Pancreas (tissue), 10 donors: ENCODE data around the gene MAGEA6. TPM values are rescaled to one million over a fixed set of nuclear protein-coding genes. Genes with fewer than 3 reads are reported as not detected.
"Not testable (repeated sequence)": the region's sequence is repeated elsewhere in the genome, so short reads cannot be mapped to it uniquely, and the experiment has no call there.

Experiments used
- ATAC-seq, 4 donors: fragments of 200-7000 bp; cut with Tn5 transposase; one replicate each; pipeline versions ENCODE4 v1.8.0 to v1.9.1; 2020; ENCODE audit warnings: mild to moderate bottlenecking in 4 of 4, moderate library complexity in 4 of 4
- DNase-seq, 6 donors: peaks; one replicate each; pipeline ENCODE4 v3.0.0-alpha.2; 2020
- FAIRE-seq: peaks from 2 replicates; lab custom pipeline; 2012; peaks lifted over from hg19 to GRCh38; lab: Jason Lieb, UNC
- H3K27ac ChIP-seq, 4 donors: fragments of 200-600 bp; sonication (generic); 1 replicate in 3 of 4; 2 replicates in 1 of 4; pipeline versions ENCODE4 v1.5.0 to v1.8.0; 2020
- H3K27me3 ChIP-seq, 4 donors: fragments of 200-600 bp; one replicate each; pipeline ENCODE4 v1.8.0; 2021
- H3K36me3 ChIP-seq, 3 donors: fragments of 200-600 bp; sonication (generic) in 1 of 3; one replicate each; pipeline versions ENCODE4 v1.5.0 to v1.8.0; 2020 to 2021
- H3K4me1 ChIP-seq, 3 donors: fragments of 200-600 bp; one replicate each; pipeline ENCODE4 v1.8.0; 2021
- H3K4me3 ChIP-seq, 4 donors: fragments of 200-600 bp; sonication (generic) in 2 of 4; one replicate each; pipeline versions ENCODE4 v1.5.0 to v1.8.0; 2020 to 2021
- H3K9me3 ChIP-seq, 4 donors: fragments of 200-600 bp; one replicate each; pipeline ENCODE4 v1.8.0; 2021
- WGBS, 2 donors: extraction: QIAGEN DNeasy Blood & Tissue Kit; methylation state at CpG; one replicate each; pipeline ENCODE4 v1.1.7; 2013; 5-methylcytosine and 5-hydroxymethylcytosine counted together
- intact Hi-C, 3 donors: fragments of 100-400 bp; cut with DNase I; formaldehyde crosslinking; loops; one replicate each; pipeline versions ENCODE4 v1.11.1 to v1.14.2; 2022
- polyA plus RNA-seq, 2 donors: library from polyadenylated mRNA; stranded (reverse); fragments of 200-250 nt; gene quantifications; one replicate each; pipeline ENCODE4 v1.2.3, GENCODE V29; 2013
- total RNA-seq, 6 donors: library from RNA; stranded (reverse); fragmentation: NEBNext Ultra II Directional in 4 of 6; extraction: Animal tissue kit (Norgen Biotek cat#: 25700) in 4 of 6; gene quantifications; one replicate each; pipeline versions ENCODE4 v1.2.1 to v1.2.4, GENCODE V29; 2021 to 2023
- TF ChIP-seq, protein P1 (sequence below), 4 donors: fragments of 200-600 bp; sonication (generic) in 3 of 4; IDR thresholded peaks; one replicate each; pipeline versions ENCODE4 v1.5.0 to v1.8.0; 2021; ENCODE audit warnings: antibody characterized with exemption in 4 of 4
- donor health status: healthy with polysubstance abuse.
- donor health status: DM: no; HTN: no; CAD: no; lungs with moderate emphysema.
- donor health status: DM: no; HTN: no; CAD: no.
- donor health status: control.
- donor health status: control.
- donor health status: Bipolar disorder and iron deficiency.
- donor health status: DM: yes; HTN: yes; CAD: no.
- donor health status: DM: no; HTN: no; CAD: no.
- donor health status: DM: no; HTN: no; CAD: no.
- donor health status: DM: yes; HTN: yes; CAD: no.

MAGEA6 gene
- total and polyA plus RNA-seq, 8 donors = not detected

DNA sequence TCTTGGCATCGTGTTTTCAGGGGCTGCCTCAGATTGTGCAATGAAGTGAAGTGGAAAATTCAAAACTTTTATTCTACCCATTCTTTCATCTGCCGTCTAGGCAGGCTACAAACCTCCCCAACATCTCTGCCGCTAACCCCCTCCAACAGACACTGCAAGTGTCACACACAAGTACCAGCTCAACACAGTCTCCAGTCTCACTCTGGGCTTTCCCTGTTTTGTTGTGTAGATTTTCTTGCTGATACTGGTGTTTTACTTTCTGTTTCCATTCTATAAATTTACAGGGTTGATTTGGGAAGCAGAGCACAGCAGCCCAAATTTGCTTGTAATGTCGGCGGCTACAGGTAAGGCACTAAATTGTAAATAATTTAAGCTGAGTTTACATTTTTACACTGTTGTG is 14.6 kb downstream of the MAGEA6 start:
- WGBS, 2 donors = no CpG with 5 or more reads among the region's 5 CpGs
- H3K4me1 ChIP-seq, FAIRE-seq, H3K27ac ChIP-seq, DNase-seq, H3K27me3 ChIP-seq, H3K9me3 ChIP-seq, intact Hi-C loops, H3K4me3 ChIP-seq, H3K36me3 ChIP-seq, ATAC-seq: not testable (repeated sequence)

DNA sequence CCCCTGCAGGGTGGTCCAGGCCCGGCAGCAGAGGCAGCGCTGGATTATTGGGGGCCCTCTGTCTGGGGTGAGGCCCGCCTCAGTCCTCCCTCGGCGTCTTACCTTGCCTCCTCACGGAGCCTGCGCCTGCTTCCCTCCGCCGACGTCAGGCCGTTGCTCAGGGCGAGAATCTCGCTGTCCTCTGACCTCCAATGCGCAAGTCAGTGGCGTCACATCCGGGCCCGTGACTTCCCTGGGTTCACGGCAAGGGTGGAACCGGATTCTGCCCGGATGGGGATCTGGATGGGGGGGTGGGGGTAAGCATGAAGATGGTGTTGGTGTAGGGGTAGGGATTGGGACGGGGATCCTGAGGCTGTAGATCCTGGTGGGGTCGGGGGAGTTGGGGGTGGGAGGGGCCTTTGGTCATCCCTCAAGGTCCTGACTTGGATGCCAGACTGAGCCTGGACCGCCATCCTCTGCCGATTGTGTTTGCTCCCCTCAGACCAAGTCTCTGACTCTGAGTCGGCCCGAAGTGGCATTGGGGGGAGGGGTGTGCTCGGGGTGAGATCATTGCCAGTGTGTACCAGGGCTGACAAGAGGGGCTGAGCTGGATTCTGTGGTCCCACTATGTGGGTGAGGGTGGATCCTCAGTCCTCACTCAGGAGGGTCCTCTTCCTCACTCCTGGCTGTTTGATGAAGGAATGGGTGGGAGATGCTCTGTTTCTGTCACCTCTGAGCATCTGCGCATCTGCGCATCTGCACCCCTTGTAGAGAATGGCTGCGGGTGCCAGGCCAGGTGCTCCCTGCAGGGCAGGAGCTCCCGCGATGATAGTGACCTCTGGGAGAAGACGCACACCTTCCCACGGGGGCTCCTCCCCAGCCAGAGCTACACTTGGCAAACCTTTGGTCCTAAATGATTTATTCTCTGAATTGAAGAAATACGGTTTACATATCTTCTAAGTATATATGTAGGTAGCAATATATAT is 15.5 kb downstream of the MAGEA6 start, which contains the start of gene MAGEA2:
MAGEA2 (minus strand) TSS at position 157 of the 965 bp plus-strand sequence. CDS start 2,479 bp downstream, outside the sequence.
- H3K27ac ChIP-seq, intact Hi-C loops, FAIRE-seq, DNase-seq, H3K27me3 ChIP-seq, ATAC-seq, H3K9me3 ChIP-seq, H3K36me3 ChIP-seq, H3K4me3 ChIP-seq, H3K4me1 ChIP-seq: not testable (repeated sequence)
- no CpG with 5 or more reads among the region's 35 CpGs for WGBS, 2 donors

DNA sequence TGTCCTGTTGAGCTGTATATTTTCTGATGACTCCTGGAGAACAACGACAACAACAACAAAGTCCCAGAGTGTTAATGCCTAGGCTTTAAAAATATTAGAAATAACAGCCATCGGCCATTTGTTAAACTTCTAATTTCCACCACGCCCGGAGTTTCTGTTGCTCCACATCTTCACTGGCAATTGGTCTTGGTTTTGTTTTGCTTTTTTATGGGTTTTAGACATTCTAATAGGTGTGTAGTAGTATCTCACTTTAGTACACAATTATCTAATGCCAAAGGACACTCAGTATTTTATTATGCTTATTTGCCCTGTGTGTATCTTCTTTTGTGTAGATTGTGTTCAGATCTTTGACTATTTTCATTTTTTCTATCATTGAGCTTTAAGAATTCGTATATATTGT is 30.9 kb downstream of the MAGEA6 start:
- no peak for FAIRE-seq
- 75 to 77% methylated on average over 5 of the region's 5 CpGs for WGBS, 2 donors

DNA sequence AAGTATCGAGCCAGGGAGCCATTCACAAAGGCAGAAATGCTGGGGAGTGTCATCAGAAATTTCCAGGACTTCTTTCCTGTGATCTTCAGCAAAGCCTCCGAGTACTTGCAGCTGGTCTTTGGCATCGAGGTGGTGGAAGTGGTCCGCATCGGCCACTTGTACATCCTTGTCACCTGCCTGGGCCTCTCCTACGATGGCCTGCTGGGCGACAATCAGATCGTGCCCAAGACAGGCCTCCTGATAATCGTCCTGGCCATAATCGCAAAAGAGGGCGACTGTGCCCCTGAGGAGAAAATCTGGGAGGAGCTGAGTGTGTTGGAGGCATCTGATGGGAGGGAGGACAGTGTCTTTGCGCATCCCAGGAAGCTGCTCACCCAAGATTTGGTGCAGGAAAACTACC is 33.0 kb downstream of the MAGEA6 start:
- H3K27me3 ChIP-seq, FAIRE-seq, ATAC-seq, H3K4me1 ChIP-seq, H3K27ac ChIP-seq, intact Hi-C loops, H3K9me3 ChIP-seq, H3K36me3 ChIP-seq, H3K4me3 ChIP-seq: not testable (repeated sequence)
- 70 to 74% methylated on average over 12 of the region's 12 CpGs for WGBS, 2 donors
- peak in 1 of 6 donors; percentile 18 for DNase-seq

More for the DNA sequence above, 30.9 kb downstream of the MAGEA6 start:
- no peak for DNase-seq
- Histone ChIP-seq H3K36me3 (no peaks in the 10 kb centered on the region), H3K27me3 (no peaks in the 10 kb centered on the region), H3K27ac (no peak overlapping the region), H3K4me3 (no peak overlapping the region), H3K9me3 (no peaks in the 10 kb centered on the region), H3K4me1 (no peaks in the 10 kb centered on the region)
- TF ChIP-seq, protein P1, sequence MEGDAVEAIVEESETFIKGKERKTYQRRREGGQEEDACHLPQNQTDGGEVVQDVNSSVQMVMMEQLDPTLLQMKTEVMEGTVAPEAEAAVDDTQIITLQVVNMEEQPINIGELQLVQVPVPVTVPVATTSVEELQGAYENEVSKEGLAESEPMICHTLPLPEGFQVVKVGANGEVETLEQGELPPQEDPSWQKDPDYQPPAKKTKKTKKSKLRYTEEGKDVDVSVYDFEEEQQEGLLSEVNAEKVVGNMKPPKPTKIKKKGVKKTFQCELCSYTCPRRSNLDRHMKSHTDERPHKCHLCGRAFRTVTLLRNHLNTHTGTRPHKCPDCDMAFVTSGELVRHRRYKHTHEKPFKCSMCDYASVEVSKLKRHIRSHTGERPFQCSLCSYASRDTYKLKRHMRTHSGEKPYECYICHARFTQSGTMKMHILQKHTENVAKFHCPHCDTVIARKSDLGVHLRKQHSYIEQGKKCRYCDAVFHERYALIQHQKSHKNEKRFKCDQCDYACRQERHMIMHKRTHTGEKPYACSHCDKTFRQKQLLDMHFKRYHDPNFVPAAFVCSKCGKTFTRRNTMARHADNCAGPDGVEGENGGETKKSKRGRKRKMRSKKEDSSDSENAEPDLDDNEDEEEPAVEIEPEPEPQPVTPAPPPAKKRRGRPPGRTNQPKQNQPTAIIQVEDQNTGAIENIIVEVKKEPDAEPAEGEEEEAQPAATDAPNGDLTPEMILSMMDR (IDR thresholded peaks at IDR 0.05) = no peak
- no peak for ATAC-seq
- intact Hi-C loops = no loop called here

DNA sequence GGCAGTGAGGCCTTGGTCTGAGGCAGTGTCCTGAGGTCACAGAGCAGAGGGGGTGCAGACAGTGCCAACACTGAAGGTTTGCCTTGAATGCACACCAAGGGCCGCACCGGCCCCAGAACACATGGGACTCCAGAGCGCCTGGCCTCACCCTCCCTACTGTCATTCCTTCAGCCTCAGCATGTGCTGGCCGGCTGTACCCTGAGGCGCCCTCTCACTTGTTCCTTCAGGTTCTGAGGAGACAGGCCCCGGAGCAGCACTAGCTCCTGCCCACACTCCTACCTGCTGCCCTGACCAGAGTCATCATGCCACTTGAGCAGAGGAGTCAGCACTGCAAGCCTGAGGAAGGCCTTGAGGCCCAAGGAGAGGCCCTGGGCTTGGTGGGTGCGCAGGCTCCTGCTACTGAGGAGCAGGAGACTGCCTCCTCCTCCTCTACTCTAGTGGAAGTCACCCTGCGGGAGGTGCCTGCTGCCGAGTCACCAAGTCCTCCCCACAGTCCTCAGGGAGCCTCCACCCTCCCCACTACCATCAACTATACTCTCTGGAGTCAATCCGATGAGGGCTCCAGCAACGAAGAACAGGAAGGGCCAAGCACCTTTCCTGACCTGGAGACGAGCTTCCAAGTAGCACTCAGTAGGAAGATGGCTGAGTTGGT is 33.5 kb downstream of the MAGEA6 start:
- H3K4me1 ChIP-seq = no peaks in the 10 kb centered on the region
- no peaks in the 10 kb centered on the region for H3K36me3 ChIP-seq
- no peak overlapping the region for H3K4me3 ChIP-seq
- intact Hi-C loops = no loop called here
- WGBS, 2 donors = 82 to 85% methylated on average over 12 of the region's 12 CpGs
- TF ChIP-seq, protein P1 (IDR thresholded peaks at IDR 0.05) = no peak
- ATAC-seq (no peak), DNase-seq (peak in 2 of 6 donors; percentile 7 to 43), FAIRE-seq (no peak)
- no peak overlapping the region for H3K27ac ChIP-seq
- H3K9me3 ChIP-seq = no peaks in the 10 kb centered on the region
- H3K27me3 ChIP-seq = no peaks in the 10 kb centered on the region

DNA sequence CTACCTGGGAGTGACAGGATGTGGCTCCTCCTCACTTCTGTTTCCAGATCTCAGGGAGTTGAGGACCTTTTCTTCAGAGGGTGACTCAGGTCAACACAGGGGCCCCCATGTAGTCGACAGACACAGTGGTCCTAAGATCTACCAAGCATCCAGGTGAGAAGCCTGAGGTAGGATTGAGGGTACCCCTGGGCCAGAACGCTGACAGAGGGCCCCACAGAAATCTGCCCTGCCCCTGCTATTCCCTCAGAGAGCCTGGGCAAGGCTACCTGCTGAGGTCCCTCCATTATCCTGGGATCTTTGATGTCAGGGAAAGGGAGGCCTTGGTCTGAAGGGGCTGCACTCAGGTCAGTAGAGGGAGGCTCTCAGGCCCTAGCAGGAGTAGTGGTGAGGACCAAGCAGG is 34.4 kb downstream of the MAGEA6 start:
- DNase-seq = peak in 1 of 6 donors; percentile 7
- no peak for ATAC-seq
- no peak for FAIRE-seq
- Histone ChIP-seq H3K4me1 (no peaks in the 10 kb centered on the region), H3K4me3 (no peak overlapping the region), H3K9me3 (no peaks in the 10 kb centered on the region), H3K36me3 (no peaks in the 10 kb centered on the region), H3K27ac (no peak overlapping the region), H3K27me3 (no peaks in the 10 kb centered on the region)
- TF ChIP-seq, protein P1 (IDR thresholded peaks at IDR 0.05) = no peak
- 49 to 52% methylated on average over 2 of the region's 2 CpGs for WGBS, 2 donors
- intact Hi-C loops = no loop called here

DNA sequence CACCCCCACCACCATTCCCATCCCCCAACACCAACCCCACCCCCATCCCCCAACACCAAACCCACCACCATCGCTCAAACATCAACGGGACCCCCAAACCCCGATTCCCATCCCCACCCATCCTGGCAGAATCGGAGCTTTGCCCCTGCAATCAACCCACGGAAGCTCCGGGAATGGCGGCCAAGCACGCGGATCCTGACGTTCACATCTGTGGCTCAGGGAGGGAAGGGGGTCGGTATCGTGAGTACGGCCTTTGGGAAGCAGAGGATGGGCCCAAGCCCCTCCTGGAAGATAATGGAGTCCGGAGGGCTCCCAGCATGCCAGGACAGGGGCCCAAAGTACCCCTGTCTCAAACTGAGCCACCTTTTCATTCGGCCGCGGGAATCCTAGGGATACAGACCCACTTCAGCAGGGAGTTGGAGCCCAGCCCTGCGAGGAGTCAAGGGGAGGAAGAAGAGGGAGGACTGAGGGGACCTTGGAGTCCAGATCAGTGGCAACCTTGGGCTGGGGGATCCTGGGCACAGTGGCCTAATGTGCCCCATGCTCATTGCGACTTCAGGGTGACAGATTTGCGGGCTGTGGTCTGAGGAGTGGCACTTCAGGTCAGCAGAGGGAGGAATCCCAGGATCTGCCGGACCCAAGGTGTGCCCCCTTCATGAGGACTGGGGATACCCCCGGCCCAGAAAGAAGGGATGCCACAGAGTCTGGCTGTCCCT is 35.2 kb downstream of the MAGEA6 start:
- 86% methylated on average over 22 of the region's 22 CpGs for WGBS, 2 donors
- H3K27me3 ChIP-seq, H3K4me3 ChIP-seq, H3K36me3 ChIP-seq, H3K4me1 ChIP-seq, intact Hi-C loops, ATAC-seq, H3K9me3 ChIP-seq, FAIRE-seq, H3K27ac ChIP-seq: not testable (repeated sequence)
- peak in 1 of 6 donors; percentile 22 for DNase-seq
